ENCODE data around the gene CA4.

CA4 gene

GRCh38 chr17:60138769-60139437 is 10.9 kb upstream of the CA4 start:
- H3K36me3 ChIP-seq (replicated peaks): no peaks in the 10 kb centered on the region
- H3K27me3 ChIP-seq (ENCODE audit: low read depth): no peaks in the 10 kb centered on the region; the same call in 1 of the 2 replicates
- H3K4me3 ChIP-seq: no peak overlapping the region
- H3K4me1 ChIP-seq: peaks cover 15% of the 10 kb centered on the region
- no peak for DNase-seq (ENCODE audit: low spot score in 2 of 2)
- H3K9me3 ChIP-seq: no peaks in the 10 kb centered on the region
- in situ Hi-C loops (cut with MboI; ENCODE audit: low sequenced_read_pairs): loop anchor here (25.0 kb wide), 2 partner anchors 273 to 498 kb away; partner anchors contain the start of gene CHCT1

GRCh38 chr17:60139438-60140285 is 10.1 kb upstream of the CA4 start:
- DNase-seq (ENCODE audit: low spot score in 2 of 2): peak; percentile 20 to 86
- H3K4me3 ChIP-seq: no peak overlapping the region
- no peaks in the 10 kb centered on the region for H3K9me3 ChIP-seq
- no peaks in the 10 kb centered on the region for H3K36me3 ChIP-seq (replicated peaks)
- H3K27me3 ChIP-seq (ENCODE audit: low read depth): no peaks in the 10 kb centered on the region; the same call in 1 of the 2 replicates
- in situ Hi-C loops (cut with MboI; ENCODE audit: low sequenced_read_pairs): loop anchor here (25.0 kb wide), 2 partner anchors 273 to 498 kb away; partner anchors contain the start of gene CHCT1
- H3K4me1 ChIP-seq: peaks cover 15% of the 10 kb centered on the region

- Histone ChIP-seq H3K4me3 (no peak overlapping the region), H3K27me3 (ENCODE audit: low read depth) (no peaks in the 10 kb centered on the region; the same call in 1 of the 2 replicates), H3K9me3 (no peaks in the 10 kb centered on the region), H3K4me1 (peaks cover 19% of the 10 kb centered on the region), H3K36me3 (replicated peaks) (no peaks in the 10 kb centered on the region)
- no peak for DNase-seq (ENCODE audit: low spot score in 2 of 2)
- in situ Hi-C loops (cut with MboI; ENCODE audit: low sequenced_read_pairs): loop anchor here (25.0 kb wide), 2 partner anchors 271 to 496 kb away; partner anchors contain the start of gene CHCT1
These were observed 8.4 kb upstream of the CA4 start for GRCh38 chr17:60141111-60142018.

- peaks cover 19% of the 10 kb centered on the region for H3K4me1 ChIP-seq
- H3K36me3 ChIP-seq (replicated peaks): no peaks in the 10 kb centered on the region
- no peaks in the 10 kb centered on the region; the same call in 1 of the 2 replicates for H3K27me3 ChIP-seq (ENCODE audit: low read depth)
- no peaks in the 10 kb centered on the region for H3K9me3 ChIP-seq
- in situ Hi-C loops (cut with MboI; ENCODE audit: low sequenced_read_pairs): loop anchor here (25.0 kb wide), 2 partner anchors 269 to 494 kb away; partner anchors contain the start of gene CHCT1
- peak; percentile 86 to 95 for DNase-seq (ENCODE audit: low spot score in 2 of 2)
- H3K4me3 ChIP-seq: no peak overlapping the region
These were observed 6.8 kb upstream of the CA4 start for GRCh38 chr17:60142872-60143499.

GRCh38 chr17:60145006-60145935 is 4.5 kb upstream of the CA4 start:
- H3K9me3 ChIP-seq: no peaks in the 10 kb centered on the region
- no peak overlapping the region for H3K4me3 ChIP-seq
- peaks cover 12% of the 10 kb centered on the region for H3K27me3 ChIP-seq (ENCODE audit: low read depth)
- H3K4me1 ChIP-seq: peaks cover 19% of the 10 kb centered on the region
- in situ Hi-C loops (cut with MboI; ENCODE audit: low sequenced_read_pairs): loop anchor here (25.0 kb wide), 2 partner anchors 267 to 492 kb away; partner anchors contain the start of gene CHCT1
- DNase-seq (ENCODE audit: low spot score in 2 of 2): peak; percentile 77 to 90
- H3K36me3 ChIP-seq (replicated peaks): no peaks in the 10 kb centered on the region

GRCh38 chr17:60146206-60146605 is 3.6 kb upstream of the CA4 start:
- in situ Hi-C loops (cut with MboI; ENCODE audit: low sequenced_read_pairs): loop anchor here (25.0 kb wide), 2 partner anchors 266 to 491 kb away; partner anchors contain the start of gene CHCT1
- H3K36me3 ChIP-seq (replicated peaks): no peaks in the 10 kb centered on the region
- H3K27me3 ChIP-seq (ENCODE audit: low read depth): peaks cover 19% of the 10 kb centered on the region
- no peaks in the 10 kb centered on the region for H3K9me3 ChIP-seq
- no peak overlapping the region for H3K4me3 ChIP-seq
- DNase-seq (ENCODE audit: low spot score in 2 of 2): no peak
- H3K4me1 ChIP-seq: peaks cover 19% of the 10 kb centered on the region

GRCh38 chr17:60147553-60148223 is 2.1 kb upstream of the CA4 start:
- H3K27me3 ChIP-seq (ENCODE audit: low read depth): peaks cover 25% of the 10 kb centered on the region
- H3K36me3 ChIP-seq (replicated peaks): no peaks in the 10 kb centered on the region
- H3K4me1 ChIP-seq: peaks cover 13% of the 10 kb centered on the region
- H3K9me3 ChIP-seq: no peaks in the 10 kb centered on the region
- DNase-seq (ENCODE audit: low spot score in 2 of 2): no peak
- no peak overlapping the region for H3K4me3 ChIP-seq
- in situ Hi-C loops (cut with MboI; ENCODE audit: low sequenced_read_pairs): loop anchor here (25.0 kb wide), 2 partner anchors 265 to 490 kb away; partner anchors contain the start of gene CHCT1

- Histone ChIP-seq H3K4me1 (peaks cover 8% of the 10 kb centered on the region), H3K27me3 (ENCODE audit: low read depth) (peaks cover 25% of the 10 kb centered on the region), H3K9me3 (no peaks in the 10 kb centered on the region), H3K4me3 (no peak overlapping the region), H3K36me3 (replicated peaks) (no peaks in the 10 kb centered on the region)
- in situ Hi-C loops (cut with MboI; ENCODE audit: low sequenced_read_pairs): loop anchor here (25.0 kb wide), 2 partner anchors 264 to 489 kb away; partner anchors contain the start of gene CHCT1
- no peak for DNase-seq (ENCODE audit: low spot score in 2 of 2)
These were observed 1.4 kb upstream of the CA4 start for GRCh38 chr17:60148373-60148772.

- Histone ChIP-seq H3K9me3 (no peaks in the 10 kb centered on the region), H3K36me3 (replicated peaks) (no peaks in the 10 kb centered on the region), H3K4me1 (no peaks in the 10 kb centered on the region), H3K4me3 (no peak overlapping the region), H3K27me3 (ENCODE audit: low read depth) (peaks cover 27% of the 10 kb centered on the region)
- DNase-seq (ENCODE audit: low spot score in 2 of 2): no peak
- in situ Hi-C loops (cut with MboI; ENCODE audit: low sequenced_read_pairs): no loop called here
These were observed 1.6 kb downstream of the CA4 start for GRCh38 chr17:60151355-60151754.

- Histone ChIP-seq H3K36me3 (replicated peaks) (no peaks in the 10 kb centered on the region), H3K9me3 (no peaks in the 10 kb centered on the region), H3K4me3 (no peak overlapping the region), H3K27me3 (ENCODE audit: low read depth) (peaks cover 27% of the 10 kb centered on the region), H3K4me1 (no peaks in the 10 kb centered on the region)
- no peak for DNase-seq (ENCODE audit: low spot score in 2 of 2)
- in situ Hi-C loops (cut with MboI; ENCODE audit: low sequenced_read_pairs): no loop called here
These were observed 4.0 kb downstream of the CA4 start for GRCh38 chr17:60153606-60154390.

Measured in HAP-1 (cell line).